Rectal smooth muscle tissue (tissue), 1 donor: ENCODE measurements around the gene PAX2.

Experiments used
- H3K27ac ChIP-seq: one replicate; pipeline ENCODE4 v1.7.0; 2013; ENCODE audit warnings: low read depth, low read length, inconsistent platforms
- H3K27me3 ChIP-seq: one replicate; pipeline ENCODE4 v1.7.0; 2013; ENCODE audit warnings: low read length; ENCODE audit not compliant: control insufficient read depth, insufficient read depth
- H3K36me3 ChIP-seq: one replicate; pipeline ENCODE4 v1.7.0; 2013; ENCODE audit warnings: low read length; ENCODE audit not compliant: control insufficient read depth, insufficient read depth
- H3K4me1 ChIP-seq: one replicate; pipeline ENCODE4 v1.7.0; 2013; ENCODE audit warnings: low read length; ENCODE audit not compliant: control insufficient read depth, insufficient read depth
- H3K4me3 ChIP-seq: one replicate; pipeline ENCODE4 v1.7.0; 2013; ENCODE audit warnings: low read length
- H3K9ac ChIP-seq: one replicate; pipeline ENCODE4 v1.7.0; 2013; ENCODE audit warnings: low read length

The PAX2 gene

DNA sequence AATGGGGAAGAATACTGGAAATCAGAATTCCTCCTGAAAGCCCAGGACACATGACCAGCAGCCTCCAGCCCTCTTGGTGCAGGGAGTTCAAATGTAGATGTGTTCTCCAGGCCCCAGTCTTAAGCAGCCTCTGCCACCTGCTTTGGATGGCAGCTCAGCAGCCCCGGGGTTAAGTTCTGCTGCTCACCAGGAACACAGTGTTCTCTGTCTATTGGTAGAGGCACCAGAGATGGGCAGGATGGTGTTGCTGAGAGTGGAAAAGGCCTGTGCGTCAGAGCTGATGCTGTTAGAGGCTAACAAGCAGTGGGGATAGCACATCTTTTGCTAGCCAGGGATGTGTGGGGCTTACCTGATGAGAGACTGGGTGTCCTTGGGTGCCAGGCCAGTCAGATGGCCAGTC is 56.8 kb downstream of the PAX2 start:
- Histone ChIP-seq H3K36me3 (no peaks in the 10 kb centered on the region), H3K4me3 (no peak overlapping the region), H3K27ac (no peak overlapping the region), H3K4me1 (no peaks in the 10 kb centered on the region), H3K9ac (no peak overlapping the region), H3K27me3 (peaks cover 13% of the 10 kb centered on the region)

DNA sequence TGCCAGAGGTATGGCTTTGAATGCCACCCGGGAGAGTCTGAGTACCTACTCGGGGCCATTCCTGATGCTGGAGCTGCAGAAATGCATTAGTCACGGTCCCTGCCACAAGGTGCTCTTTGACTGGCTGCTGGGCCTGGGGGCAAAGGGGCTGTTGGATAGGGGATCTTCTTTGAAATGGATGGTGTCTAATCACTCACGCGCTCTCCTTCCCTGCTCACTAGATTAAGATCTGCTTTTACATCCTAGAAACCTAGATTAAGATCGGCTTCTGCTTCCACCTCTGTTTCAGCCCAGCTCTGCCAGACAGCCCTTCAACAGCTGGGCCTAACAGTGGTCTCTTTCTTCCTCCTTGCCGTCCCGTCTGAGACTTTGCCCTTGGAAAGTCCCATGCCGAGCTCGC is 57.2 kb downstream of the PAX2 start:
- Histone ChIP-seq H3K27me3 (peaks cover 15% of the 10 kb centered on the region), H3K36me3 (no peaks in the 10 kb centered on the region), H3K9ac (no peak overlapping the region), H3K27ac (no peak overlapping the region), H3K4me1 (no peaks in the 10 kb centered on the region), H3K4me3 (no peak overlapping the region)

DNA sequence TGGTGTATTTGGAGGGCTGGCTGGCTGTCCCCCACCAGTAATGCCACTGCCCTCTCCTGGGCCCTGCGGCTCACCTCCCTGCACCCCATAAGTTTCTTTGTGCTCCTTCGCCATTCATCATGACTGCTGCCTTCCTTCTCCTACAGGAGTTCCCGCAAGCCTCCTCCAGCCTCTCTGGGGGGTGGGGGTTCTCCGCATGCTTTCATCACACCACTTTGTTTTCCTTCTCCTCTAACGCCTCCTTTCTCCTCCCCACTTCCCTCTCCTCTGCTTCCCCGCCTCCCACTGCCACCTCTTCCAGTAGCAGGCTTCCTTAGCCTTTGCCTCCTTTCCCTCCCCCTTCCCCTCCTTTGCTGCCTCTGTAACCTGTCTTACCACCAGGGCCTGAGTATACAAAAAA is 58.1 kb downstream of the PAX2 start:
- Histone ChIP-seq H3K36me3 (no peaks in the 10 kb centered on the region), H3K27ac (no peak overlapping the region), H3K27me3 (peaks cover 15% of the 10 kb centered on the region), H3K4me1 (no peaks in the 10 kb centered on the region), H3K9ac (no peak overlapping the region), H3K4me3 (no peak overlapping the region)

DNA sequence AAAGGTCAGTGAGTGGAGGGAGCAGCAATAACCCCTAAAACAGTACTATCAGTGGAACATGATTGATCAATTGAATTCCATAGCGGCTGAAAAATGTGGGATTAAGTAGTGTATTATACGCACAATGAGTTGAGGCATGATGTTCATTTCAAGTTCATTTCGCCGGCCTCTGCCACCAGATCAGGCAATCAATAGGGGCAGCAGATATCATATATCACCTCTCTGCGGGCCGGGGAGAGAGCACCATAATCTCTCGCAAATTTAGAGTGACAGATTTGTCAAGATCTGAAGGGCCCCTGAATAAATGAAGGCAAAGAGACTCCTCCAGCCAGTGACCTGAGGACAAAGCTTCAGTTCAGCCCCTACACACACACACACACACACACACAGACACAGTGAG is 58.5 kb downstream of the PAX2 start:
- Histone ChIP-seq H3K27ac (no peak overlapping the region), H3K36me3 (no peaks in the 10 kb centered on the region), H3K4me3 (no peak overlapping the region), H3K27me3 (peaks cover 15% of the 10 kb centered on the region), H3K9ac (no peak overlapping the region), H3K4me1 (no peaks in the 10 kb centered on the region)

DNA sequence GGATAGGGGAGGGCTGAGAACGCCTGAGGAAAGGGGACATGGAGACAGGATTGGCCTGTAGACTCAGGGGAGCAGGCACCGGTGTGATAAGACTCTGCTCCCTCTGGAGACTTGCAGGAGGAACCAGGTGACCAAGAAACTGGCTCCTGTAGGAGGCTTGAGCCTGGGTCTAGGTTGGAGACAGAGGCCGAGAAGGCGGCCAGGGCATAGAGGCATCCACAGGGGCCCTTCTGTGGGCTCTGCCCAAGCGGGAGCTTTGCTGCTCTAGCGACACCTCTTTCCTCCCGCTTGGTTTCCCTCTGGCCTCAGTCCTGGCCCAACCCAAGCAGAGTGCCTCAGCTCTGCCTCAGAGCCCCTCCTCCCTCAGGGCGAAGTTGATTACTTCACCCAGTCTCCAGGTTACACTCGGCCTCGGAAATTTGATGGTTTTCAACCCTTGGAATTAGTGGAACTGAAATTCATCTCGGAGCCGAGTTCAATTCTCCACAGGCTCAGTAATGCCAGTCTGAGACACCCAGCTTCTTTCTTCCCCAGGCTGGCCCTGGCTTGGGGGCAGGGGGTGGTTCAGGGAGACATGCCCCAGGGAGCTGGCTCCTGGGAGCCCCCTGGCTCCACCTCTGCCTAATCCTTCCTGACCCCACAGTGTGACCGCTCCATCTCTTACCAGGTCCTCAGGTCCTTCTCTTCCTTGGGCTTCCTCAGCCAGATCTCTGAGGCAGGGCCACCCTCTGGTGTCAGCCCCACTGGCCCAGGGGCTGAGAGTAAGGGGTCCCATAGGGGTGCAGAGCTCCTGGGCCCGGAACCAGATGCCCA is 60.4 kb downstream of the PAX2 start:
- Histone ChIP-seq H3K4me3 (no peak overlapping the region), H3K36me3 (no peaks in the 10 kb centered on the region), H3K9ac (no peak overlapping the region), H3K4me1 (no peaks in the 10 kb centered on the region), H3K27me3 (peaks cover 15% of the 10 kb centered on the region), H3K27ac (no peak overlapping the region)

DNA sequence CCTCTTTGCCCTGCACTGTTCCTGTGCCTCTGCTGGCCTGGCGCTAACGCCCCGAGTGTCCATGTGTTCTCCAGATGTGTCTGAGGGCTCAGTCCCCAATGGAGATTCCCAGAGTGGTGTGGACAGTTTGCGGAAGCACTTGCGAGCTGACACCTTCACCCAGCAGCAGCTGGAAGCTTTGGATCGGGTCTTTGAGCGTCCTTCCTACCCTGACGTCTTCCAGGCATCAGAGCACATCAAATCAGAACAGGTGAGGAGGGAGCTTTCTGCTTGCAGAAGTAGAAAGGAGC is 60.9 kb downstream of the PAX2 start:
- H3K27me3 ChIP-seq = peaks cover 12% of the 10 kb centered on the region
- no peak overlapping the region for H3K9ac ChIP-seq
- no peak overlapping the region for H3K27ac ChIP-seq
- H3K4me1 ChIP-seq = no peaks in the 10 kb centered on the region
- H3K4me3 ChIP-seq = no peak overlapping the region
- H3K36me3 ChIP-seq = no peaks in the 10 kb centered on the region

DNA sequence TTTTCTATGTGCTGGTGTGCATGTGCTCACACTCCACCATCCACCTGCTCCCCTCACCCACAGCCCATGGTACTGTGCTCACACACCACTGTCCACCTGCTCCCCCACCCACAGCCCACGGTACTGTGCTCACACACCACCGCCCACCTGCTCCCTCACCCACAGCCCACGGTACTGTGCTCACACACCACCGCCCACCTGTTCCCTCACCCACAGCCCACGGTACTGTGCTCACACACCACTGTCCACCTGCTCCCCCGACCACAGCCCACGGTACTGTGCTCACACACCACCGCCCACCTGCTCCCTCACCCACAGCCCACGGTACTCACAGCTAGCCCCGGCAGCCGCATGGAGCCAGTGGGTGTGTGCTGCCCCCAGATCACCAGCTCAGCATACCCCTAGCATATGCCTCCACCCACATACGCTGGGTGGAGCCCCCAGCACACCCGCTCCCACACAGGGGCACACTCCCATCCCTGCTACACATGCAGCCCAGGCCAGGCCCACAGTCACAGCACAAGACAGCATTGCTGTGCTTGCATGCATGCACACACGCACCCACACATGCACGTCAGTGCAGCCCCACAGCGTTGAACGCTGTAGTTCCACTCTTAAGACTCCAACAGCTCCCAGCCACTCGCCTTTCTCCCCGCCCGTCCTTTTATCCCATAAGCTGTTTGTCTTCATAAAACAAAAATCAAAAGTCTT is 62.0 kb downstream of the PAX2 start:
- peaks cover 12% of the 10 kb centered on the region for H3K27me3 ChIP-seq
- no peak overlapping the region for H3K9ac ChIP-seq
- no peak overlapping the region for H3K4me3 ChIP-seq
- no peak overlapping the region for H3K27ac ChIP-seq
- no peaks in the 10 kb centered on the region for H3K4me1 ChIP-seq
- H3K36me3 ChIP-seq = no peaks in the 10 kb centered on the region

DNA sequence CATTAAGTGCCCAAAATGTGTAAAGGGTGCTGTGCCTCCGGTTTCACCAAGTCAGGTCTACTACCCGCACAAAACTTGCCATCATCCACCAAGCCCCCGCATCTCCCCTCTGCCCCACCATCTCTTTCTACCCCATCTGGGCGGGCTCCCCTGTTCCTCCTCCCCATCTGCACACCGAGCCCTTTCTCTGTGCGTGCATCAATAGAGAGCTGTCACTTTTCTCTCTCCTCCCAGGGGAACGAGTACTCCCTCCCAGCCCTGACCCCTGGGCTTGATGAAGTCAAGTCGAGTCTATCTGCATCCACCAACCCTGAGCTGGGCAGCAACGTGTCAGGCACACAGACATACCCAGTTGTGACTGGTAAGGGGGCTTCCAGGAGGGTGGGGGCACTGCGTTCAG is 63.5 kb downstream of the PAX2 start:
- Histone ChIP-seq H3K4me1 (no peaks in the 10 kb centered on the region), H3K4me3 (no peak overlapping the region), H3K36me3 (no peaks in the 10 kb centered on the region), H3K9ac (no peak overlapping the region), H3K27me3 (peaks cover 12% of the 10 kb centered on the region), H3K27ac (no peak overlapping the region)

DNA sequence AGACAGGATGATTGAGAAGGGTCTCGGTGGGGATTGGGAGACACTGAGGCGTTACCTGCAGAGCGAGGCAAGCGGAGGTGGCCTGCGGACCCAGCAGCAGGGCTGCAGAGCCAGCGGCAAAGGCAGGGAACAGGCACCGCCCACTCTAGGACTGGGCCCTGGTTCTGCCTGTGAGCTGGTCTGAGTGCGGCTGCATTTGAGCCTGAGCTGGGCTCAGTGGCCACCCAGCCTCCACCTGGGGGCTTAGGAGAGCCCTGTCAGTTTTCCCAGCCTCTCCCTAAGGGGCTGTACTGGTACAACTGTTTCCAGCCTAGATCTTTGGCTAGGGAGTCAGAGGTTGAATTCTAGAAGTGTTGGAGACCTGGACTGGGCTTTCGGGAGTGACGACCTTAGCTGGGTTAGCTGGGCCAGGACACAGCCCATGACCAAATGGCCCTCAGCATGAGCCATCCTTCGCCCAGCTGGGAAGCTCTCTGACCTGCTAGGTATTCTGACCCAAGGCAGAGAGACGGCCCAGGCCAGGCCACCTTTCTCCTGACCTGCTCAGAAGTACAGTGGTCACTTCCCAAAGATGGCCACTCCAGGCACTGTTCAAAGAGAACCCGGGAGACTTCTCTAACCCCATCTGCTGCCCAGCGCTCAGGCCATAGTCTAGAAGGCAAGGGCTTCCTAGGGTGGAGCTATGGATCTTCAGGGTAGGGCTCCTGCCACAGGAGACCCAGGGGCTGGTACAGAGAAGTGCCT is 64.9 kb downstream of the PAX2 start:
- Histone ChIP-seq H3K9ac (no peak overlapping the region), H3K27me3 (peaks cover 15% of the 10 kb centered on the region), H3K27ac (no peak overlapping the region), H3K36me3 (no peaks in the 10 kb centered on the region), H3K4me1 (no peaks in the 10 kb centered on the region), H3K4me3 (no peak overlapping the region)

DNA sequence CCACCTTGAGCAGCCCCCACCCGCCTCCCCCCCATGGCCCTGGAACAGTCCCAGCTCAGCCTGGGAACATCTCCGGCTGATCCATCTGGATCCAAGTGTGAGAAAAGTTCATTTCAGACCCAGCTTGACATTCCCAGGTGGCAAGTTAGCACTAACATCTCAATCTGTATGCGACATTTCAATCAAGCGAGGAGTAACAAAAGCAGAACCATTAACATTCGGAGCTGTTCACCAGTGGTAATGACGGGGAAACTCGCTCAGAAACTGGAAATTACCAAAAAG is 65.4 kb downstream of the PAX2 start:
- Histone ChIP-seq H3K27ac (no peak overlapping the region), H3K36me3 (no peaks in the 10 kb centered on the region), H3K4me1 (no peaks in the 10 kb centered on the region), H3K9ac (no peak overlapping the region), H3K4me3 (no peak overlapping the region), H3K27me3 (peaks cover 13% of the 10 kb centered on the region)

DNA sequence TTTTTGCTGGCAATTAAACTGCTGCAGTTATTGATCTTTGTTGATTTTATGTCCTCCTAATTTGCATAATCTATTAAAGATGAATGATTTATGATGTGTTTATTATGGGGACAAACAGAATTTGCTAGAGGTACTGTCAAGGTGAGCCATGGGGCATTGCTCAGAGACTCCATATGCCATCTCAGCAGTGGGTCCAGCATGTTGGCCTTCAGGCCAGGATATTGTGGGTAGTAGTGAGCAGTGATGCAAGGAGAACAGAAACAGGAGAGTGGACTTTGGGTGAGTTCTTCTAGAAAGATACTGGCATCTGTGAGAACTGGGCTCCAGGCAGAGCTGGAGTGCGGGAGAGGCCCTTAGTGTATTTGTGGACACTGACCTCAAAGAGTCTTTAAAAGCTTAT is 65.9 kb downstream of the PAX2 start:
- no peak overlapping the region for H3K4me3 ChIP-seq
- no peak overlapping the region for H3K27ac ChIP-seq
- no peaks in the 10 kb centered on the region for H3K36me3 ChIP-seq
- peaks cover 11% of the 10 kb centered on the region for H3K27me3 ChIP-seq
- H3K9ac ChIP-seq = no peak overlapping the region
- no peaks in the 10 kb centered on the region for H3K4me1 ChIP-seq

DNA sequence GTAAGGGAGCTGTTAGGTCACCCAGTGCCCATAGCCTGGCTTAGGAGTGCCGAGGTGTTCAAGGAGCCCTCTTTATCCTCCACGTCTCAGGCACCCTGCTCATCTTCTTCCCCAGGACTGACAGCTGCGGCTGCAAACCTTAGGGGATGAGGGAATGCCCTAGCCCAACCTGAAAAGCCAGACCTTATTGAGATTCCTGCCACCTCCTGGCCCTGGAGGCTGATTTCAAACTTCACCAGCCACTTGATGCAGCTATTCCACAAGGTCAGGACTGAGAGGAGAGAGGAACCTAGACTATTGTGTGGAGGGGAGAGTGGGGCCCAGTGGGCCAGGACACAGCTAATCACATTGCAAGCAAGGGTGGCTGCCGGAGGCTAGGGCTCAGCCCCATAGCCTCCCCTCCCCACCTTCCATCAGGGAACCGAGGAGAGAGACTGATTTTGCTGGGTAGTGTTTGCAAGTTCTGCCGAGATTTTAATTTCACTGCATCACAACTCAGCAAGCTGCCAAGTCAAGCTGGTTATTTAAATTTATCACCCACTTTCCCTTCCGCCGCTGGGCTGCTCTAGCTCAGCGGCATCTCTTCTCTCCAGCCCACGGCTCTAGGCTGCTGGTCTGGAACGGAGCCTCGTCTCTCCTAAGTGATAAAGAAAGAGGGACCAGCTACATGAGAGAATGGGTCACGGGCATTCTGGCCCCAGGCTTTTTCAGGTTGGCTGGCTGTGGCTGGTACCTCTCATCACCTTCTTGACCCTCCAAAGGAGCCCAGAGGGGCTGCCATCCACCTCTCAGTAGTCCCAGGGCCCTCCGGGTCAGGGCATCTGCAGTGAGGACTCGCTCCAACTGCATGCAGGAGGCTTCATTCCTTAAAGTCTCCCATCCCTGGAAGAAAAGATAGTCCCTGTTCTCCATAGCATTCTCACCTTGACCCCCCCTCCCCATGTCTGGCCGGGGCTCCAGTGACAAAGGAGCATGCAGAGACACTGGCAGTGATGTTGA is 66.7 kb downstream of the PAX2 start:
- Histone ChIP-seq H3K4me3 (no peak overlapping the region), H3K36me3 (no peaks in the 10 kb centered on the region), H3K4me1 (no peaks in the 10 kb centered on the region), H3K27me3 (peaks cover 9% of the 10 kb centered on the region), H3K27ac (no peak overlapping the region), H3K9ac (no peak overlapping the region)
